ENCODE data around the gene RASGRP1. TPM values are rescaled to one million over a fixed set of nuclear protein-coding genes. Genes with fewer than 3 reads are reported as not detected.

Gene RASGRP1
- total and polyA plus RNA-seq, 2 donors (not counting 1 experiment from before 2014, with no cell fraction given): 17.7 to 24.7 TPM

GRCh38 chr15:38534691-38535090, 29.9 kb downstream of the RASGRP1 start:
- POLR2A ChIA-PET: no interaction called here
- no peak overlapping the region for H3K27ac Mint-ChIP-seq
- DNase-seq (no peak), ATAC-seq (ENCODE audit: low read depth) (no peak)
- Histone ChIP-seq H4K20me1 (ENCODE audit: control insufficient read depth, insufficient read depth, low read length, poor library complexity, severe bottlenecking) (peaks cover 46% of the 10 kb centered on the region), H3K4me1 (ENCODE audit: control insufficient read depth in 2 of 2, insufficient read depth in 2 of 2, low read length in 2 of 2) (peaks cover 0 to 3% of the 10 kb centered on the region in 2 donors), H3K27me3 (replicated peaks in 1 of 4; ENCODE audit: control extremely low read depth in 1 of 4, control insufficient read depth in 3 of 4, insufficient read depth in 4 of 4, low read length in 3 of 4) (no peaks in the 10 kb centered on the region), H3K9me3 (ENCODE audit: control extremely low read depth in 1 of 3, control insufficient read depth in 2 of 3, insufficient read depth in 1 of 3, low read length in 2 of 3) (no peaks in the 10 kb centered on the region), H3K4me3 (ENCODE audit: control extremely low read depth in 1 of 5, extremely low read depth in 1 of 5, insufficient read depth in 1 of 5, low read depth in 2 of 5, low read length in 4 of 5) (no peak overlapping the region), H3K36me3 (replicated peaks in 1 of 2; ENCODE audit: control extremely low read depth in 1 of 2, control insufficient read depth in 1 of 2, extremely low read depth in 1 of 2, insufficient read depth in 2 of 2, low read length in 1 of 2) (peaks cover 1 to 25% of the 10 kb centered on the region in 2 experiments), H3K79me2 (ENCODE audit: control insufficient read depth, insufficient read depth, low read length) (peaks cover 81% of the 10 kb centered on the region), H3K9ac (ENCODE audit: low read length) (no peak overlapping the region), H3K4me2 (replicated peaks; ENCODE audit: low read depth, low read length, poor library complexity, severe bottlenecking) (no peak overlapping the region), H2AFZ (ENCODE audit: insufficient read depth, low read depth, low read length, poor library complexity, severe bottlenecking) (no peak overlapping the region), H3K27ac (ENCODE audit: low read length in 2 of 2) (no peak overlapping the region)
- H3K4me1 Mint-ChIP-seq: peaks cover 31% of the 10 kb centered on the region
- no peak for TF ChIP-seq EZH2 (IDR thresholded peaks at IDR 0.05; ENCODE audit: borderline replicate concordance, insufficient read depth, low read depth, low read length, poor library complexity, severe bottlenecking)
- TF ChIP-seq CTCF (IDR thresholded peaks at IDR 0.05): no peak
- CTCF ChIA-PET: interaction anchor here (1.1 to 1.8 kb wide), 2 partner anchors 94 to 156 kb away, joined by 3 to 6 read pairs; no protein-coding TSS in a partner anchor
- 100% methylated on average over 1 of the region's 3 CpGs for WGBS (ENCODE audit: insufficient coverage)
- intact Hi-C loops (cut with micrococcal nuclease): no loop called here
- no peaks in the 10 kb centered on the region for H3K9me3 Mint-ChIP-seq (ENCODE audit: insufficient read depth)
- no peaks in the 10 kb centered on the region for H3K27me3 Mint-ChIP-seq
- no peak overlapping the region for H3K4me3 Mint-ChIP-seq

- TF ChIP-seq CTCF (IDR thresholded peaks at IDR 0.05) (no peak), EZH2 (IDR thresholded peaks at IDR 0.05; ENCODE audit: borderline replicate concordance, insufficient read depth, low read depth, low read length, poor library complexity, severe bottlenecking) (no peak)
- Histone ChIP-seq H3K4me3 (ENCODE audit: control extremely low read depth in 1 of 5, extremely low read depth in 1 of 5, insufficient read depth in 1 of 5, low read depth in 2 of 5, low read length in 4 of 5) (no peak overlapping the region), H3K9me3 (ENCODE audit: control extremely low read depth in 1 of 3, control insufficient read depth in 2 of 3, insufficient read depth in 1 of 3, low read length in 2 of 3) (no peaks in the 10 kb centered on the region), H3K27me3 (replicated peaks in 1 of 4; ENCODE audit: control extremely low read depth in 1 of 4, control insufficient read depth in 3 of 4, insufficient read depth in 4 of 4, low read length in 3 of 4) (no peaks in the 10 kb centered on the region), H2AFZ (ENCODE audit: insufficient read depth, low read depth, low read length, poor library complexity, severe bottlenecking) (no peak overlapping the region), H4K20me1 (ENCODE audit: control insufficient read depth, insufficient read depth, low read length, poor library complexity, severe bottlenecking) (peaks cover 49% of the 10 kb centered on the region), H3K79me2 (ENCODE audit: control insufficient read depth, insufficient read depth, low read length) (peaks cover 81% of the 10 kb centered on the region), H3K4me2 (replicated peaks; ENCODE audit: low read depth, low read length, poor library complexity, severe bottlenecking) (no peak overlapping the region), H3K36me3 (replicated peaks in 1 of 2; ENCODE audit: control extremely low read depth in 1 of 2, control insufficient read depth in 1 of 2, extremely low read depth in 1 of 2, insufficient read depth in 2 of 2, low read length in 1 of 2) (peaks cover 1 to 23% of the 10 kb centered on the region in 2 experiments), H3K27ac (ENCODE audit: low read length in 2 of 2) (no peak overlapping the region), H3K4me1 (ENCODE audit: control insufficient read depth in 2 of 2, insufficient read depth in 2 of 2, low read length in 2 of 2) (peaks cover 0 to 3% of the 10 kb centered on the region in 2 donors), H3K9ac (ENCODE audit: low read length) (no peak overlapping the region)
- H3K4me3 Mint-ChIP-seq: no peak overlapping the region
- DNase-seq (no peak), ATAC-seq (ENCODE audit: low read depth) (no peak)
- H3K4me1 Mint-ChIP-seq: peaks cover 27% of the 10 kb centered on the region
- CTCF ChIA-PET: interaction anchor here (0.8 to 1.8 kb wide), 3 partner anchors 52 to 157 kb away, joined by 3 to 6 read pairs (median 3); no protein-coding TSS in a partner anchor
- no peaks in the 10 kb centered on the region for H3K9me3 Mint-ChIP-seq (ENCODE audit: insufficient read depth)
- POLR2A ChIA-PET: no interaction called here
- H3K27ac Mint-ChIP-seq: no peak overlapping the region
- intact Hi-C loops (cut with micrococcal nuclease): no loop called here
- no peaks in the 10 kb centered on the region for H3K27me3 Mint-ChIP-seq
Observed at GRCh38 chr15:38533926-38534325, 30.7 kb downstream of the RASGRP1 start.

All from B cell (primary cell).